ENCODE data around the gene B3GALT2.
"Not testable (repeated sequence)": the region's sequence is repeated elsewhere in the genome, so short reads cannot be mapped to it uniquely, and the experiment has no call there.

B3GALT2 gene, protein sequence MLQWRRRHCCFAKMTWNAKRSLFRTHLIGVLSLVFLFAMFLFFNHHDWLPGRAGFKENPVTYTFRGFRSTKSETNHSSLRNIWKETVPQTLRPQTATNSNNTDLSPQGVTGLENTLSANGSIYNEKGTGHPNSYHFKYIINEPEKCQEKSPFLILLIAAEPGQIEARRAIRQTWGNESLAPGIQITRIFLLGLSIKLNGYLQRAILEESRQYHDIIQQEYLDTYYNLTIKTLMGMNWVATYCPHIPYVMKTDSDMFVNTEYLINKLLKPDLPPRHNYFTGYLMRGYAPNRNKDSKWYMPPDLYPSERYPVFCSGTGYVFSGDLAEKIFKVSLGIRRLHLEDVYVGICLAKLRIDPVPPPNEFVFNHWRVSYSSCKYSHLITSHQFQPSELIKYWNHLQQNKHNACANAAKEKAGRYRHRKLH

DNA sequence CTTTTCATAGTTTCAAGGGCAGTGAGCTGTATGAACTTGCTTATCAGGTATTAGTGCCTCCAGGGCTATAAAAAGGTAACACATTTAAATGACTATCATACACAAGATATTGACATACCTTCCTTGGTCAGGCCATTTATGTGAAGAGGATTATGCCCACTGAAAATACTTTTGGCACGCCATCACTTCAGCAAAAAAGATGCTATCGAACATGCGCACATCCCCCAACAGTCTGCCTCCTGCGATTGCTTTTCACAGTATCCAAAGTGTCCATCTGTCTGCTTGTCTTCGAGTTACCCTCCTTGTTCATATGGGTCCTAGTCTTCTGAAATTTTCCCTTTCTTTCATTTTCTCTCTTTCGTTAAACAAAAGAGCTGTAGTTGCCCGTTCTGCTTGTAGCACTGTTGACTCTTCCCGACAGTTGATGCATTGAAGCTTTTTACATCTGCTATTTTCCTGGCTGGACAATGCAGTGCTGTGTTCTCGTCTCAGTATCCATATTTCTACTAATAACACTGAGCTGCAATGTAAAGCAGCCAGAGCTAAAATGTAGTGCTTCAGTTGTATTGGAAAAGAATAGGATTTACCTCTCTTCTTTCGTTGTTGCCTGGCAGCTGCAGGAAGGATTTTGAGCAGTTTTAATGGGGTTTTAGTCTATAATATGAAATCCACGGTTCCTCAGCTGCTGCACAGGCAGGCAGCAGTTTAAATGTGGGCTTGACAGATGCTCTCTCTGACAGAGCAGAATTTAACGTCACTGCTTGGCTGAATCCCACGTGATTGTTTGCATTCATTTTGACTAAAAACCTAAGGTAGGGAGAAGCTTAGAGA is at the start of gene B3GALT2:
Gene B3GALT2 (minus strand): TSS at position 713 of the 831 bp plus-strand sequence. CDS start 5,051 bp downstream, outside the sequence.
- DNase-seq: no peak

DNA sequence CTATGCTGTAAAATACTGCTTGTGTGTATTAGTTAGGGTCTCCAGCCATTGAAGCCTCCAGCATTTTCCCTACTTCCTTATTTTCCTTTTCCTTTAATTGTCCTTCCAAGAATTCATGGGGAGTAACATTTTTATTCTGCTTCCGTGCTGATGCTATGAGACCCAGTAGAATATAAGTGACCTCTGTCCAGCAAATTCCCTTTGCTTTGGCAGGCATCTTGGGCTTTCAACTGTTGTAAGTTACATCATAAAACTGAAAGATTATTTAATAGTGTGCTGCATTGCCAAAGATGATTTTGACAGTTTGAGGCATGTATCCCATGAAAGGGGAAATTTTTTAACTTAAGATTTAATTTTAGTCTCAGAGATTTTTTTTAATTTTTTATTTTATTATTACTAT is 48.1 kb upstream of the B3GALT2 start:
- DNase-seq: no peak

DNA sequence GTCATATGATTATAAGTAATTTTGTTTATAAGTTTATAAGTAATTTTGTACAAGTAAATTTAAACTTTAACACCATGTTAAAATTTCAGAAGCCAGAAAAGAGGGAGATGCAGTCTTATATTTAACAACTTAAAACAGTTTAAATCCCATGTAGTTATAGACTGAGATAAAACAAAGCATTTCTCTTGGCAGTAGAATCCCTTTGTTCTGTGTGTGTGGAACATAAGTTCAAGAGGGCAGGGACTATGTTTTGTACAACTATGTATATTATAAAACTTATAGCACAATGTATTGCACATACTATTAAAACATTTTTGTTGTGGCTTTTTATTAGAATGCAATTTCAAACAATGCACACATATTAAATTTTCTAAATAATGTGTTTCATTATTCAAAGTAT is 44.7 kb upstream of the B3GALT2 start:
- not testable (repeated sequence) for DNase-seq

DNA sequence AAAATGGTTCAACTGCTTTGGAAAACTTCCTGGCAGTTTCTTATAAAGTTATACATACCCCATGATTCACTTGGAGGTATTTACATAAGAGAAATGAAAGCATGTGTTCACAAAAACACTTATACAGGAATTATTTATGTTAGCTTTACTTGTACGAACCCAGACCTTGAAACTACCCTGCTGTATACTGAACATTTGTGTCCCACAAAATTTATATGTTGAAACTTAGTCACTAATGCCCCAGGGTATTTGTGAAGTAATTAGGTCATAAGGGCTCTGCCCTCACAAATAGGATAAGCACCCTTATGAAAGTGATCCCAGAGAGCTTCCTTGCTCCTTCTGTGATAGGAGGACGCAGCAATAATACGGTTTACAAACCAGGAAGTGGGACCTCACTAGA is 42.7 kb upstream of the B3GALT2 start:
- no peak for DNase-seq

DNA sequence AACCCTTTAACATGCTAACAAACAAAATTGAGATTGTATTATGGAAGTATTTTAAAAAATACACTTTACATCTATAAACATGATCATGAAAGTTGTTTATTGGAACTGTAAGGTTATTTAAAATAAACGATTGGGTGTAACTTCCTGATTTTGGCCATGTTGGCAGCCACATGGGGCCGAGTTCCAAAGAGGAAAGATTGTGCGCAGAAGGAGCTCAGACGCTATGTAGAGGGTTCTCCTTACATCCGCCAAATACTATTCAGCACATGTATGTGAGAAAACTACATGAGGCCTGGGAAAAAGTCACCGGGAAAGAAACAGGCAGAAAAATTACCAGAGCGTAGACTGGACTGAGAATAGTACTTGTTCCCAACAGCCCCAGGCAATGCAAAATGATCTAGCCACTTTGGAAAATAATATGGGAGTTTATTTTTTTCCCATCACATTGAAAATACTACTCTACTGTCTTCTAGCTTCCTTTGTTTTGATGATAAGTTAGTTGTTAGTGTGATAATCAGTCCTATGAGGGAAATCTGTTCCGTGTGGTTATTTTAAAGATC is 35.7 kb upstream of the B3GALT2 start:
- no peak for DNase-seq

DNA sequence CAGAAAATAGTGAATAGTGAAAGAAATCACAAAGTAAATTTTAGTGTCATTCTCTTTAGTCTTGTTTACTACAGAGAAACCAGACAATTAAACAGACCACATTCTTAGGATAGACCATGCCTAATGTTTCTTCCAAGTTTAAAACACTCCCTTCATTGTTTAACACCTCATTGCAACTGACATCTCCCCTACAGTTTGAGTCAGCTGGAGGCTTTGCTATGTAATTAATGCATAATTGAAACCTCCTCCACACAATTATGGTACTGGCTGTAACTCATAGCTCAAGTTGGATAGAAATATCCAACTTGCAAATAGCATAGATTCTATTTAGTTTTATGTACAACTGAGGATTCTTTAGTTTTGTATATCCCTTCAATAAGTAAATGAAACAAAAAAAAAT is 35.2 kb upstream of the B3GALT2 start:
- no peak for DNase-seq

DNA sequence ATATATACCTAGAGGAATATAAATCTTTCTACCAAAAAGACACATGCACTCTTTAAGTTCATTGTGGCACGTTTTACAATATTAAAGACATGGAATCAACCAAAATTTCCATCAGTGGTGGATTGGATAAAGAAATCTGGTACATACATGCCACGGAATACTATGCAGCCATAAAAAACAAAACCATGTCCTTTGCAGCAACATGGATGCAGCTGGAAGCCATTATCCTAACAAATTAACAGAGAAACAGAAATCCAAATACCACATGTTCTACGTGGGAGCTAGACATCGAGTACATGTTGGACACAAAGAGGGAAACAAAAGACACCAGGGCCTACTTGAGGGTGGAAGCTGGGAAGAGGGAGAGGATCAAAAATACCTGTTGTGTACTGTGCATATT is 33.0 kb upstream of the B3GALT2 start:
- DNase-seq: no peak

DNA sequence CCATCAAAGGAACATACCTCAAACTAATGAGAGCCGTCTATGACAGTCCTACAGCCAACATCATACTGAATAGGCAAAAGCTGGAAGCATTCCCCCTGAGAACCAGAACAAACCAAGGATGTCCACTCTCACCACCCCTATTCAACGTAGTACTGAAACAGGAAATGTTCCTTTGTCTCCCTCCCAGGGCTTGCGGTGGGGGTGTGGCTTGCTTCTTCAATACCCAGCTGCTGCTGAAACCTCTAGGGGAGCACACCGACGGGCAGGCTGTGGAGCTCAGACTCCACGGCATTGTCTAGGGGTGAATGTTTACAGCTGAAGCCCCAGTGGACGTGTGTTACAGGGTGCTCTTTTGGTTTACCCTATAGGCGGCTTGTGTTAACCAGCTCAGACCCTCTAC is 30.5 kb upstream of the B3GALT2 start:
- no peak for DNase-seq

DNA sequence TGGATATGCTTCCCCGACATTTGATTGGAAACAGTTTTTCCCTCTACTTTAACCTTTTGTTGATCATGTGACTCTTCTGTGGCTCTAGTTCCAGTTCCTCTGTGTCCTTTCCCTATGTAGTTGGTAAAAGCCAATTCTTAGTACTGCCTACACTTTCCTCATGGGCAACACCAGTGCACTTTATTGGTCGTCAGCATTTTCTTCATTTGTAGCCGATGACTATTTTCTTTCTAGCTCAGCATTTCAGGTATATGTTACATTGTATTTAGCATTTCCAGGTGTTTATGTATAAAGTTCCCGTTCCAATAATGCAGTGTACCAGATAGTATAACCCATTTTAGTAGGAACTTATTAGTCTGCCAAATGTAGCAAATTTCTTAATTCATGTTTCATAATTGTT is 27.6 kb upstream of the B3GALT2 start:
- no peak for DNase-seq

DNA sequence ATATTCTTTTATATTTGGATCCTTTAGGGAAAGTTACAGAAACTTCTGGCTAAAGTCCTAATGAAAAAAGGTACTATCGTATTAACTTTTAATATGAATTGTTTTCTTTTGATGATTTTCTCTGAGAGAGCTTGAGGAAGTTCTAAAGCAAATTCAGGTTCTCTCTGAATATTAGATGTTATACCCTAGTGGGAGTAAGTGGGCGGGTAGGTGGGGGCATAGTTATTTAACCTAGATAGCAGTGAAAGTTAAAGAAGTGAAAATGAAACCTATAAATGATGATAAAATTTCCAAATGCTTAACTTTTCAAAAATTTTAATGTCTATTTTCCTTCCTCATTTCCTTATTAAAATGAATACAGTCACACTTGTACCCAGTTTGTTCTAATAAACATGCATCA is 26.2 kb upstream of the B3GALT2 start:
- DNase-seq: no peak

DNA sequence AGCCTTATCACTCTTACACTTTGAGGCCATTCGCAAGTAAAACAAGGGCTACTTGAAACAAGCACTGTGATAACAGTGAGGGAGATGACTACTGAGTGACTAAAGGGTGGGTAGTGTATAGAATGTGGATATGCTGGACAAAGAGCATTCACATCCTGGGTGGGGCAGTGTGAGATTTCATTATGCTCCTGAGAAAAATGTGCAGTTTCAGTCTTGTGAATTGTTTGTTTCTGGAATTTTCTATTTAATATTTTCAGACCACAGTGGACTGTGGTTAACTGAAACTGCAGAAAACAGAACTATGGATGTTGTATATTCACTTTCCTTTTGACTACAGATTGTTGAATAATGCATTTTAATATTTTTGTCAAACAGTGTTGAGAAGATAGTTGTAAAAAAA is 25.1 kb upstream of the B3GALT2 start:
- DNase-seq: no peak

DNA sequence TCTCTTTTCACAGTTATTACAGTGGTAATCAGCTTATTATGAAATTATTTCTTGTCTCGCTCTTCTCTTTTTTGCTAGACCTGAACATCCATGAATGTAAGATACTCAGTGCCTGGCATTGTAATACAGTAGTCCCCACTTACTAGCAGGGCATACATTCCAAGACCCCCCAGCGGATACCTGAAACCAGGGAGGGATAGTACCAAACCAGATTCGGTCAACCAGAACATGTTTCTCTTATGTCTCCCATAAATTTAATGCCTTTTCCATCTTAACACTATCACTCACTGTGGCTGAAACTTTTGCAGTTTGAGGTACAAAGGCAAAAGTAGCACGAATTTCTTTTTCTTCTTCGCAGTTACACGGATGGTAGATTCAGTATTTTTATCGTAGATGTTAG is 24.6 kb upstream of the B3GALT2 start:
- no peak for DNase-seq

DNA sequence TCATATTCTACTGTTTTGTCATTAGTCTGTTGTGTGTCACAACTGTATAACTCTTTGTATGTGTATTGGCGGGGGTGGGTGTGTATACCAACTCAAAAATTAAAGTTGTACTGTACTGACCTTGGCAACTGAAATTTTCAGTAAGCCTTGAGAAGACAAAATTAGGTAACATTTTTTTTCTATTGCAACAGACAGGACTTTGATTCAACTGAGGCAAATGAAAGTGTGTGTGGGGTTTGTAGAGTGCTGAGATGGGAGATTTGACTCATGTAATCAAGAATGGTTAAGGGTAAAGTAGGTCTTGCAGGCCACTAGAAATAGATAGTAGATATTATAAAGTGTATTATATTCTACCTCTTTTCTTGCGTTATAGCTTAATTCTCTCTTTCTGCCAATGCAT is 14.6 kb upstream of the B3GALT2 start:
- DNase-seq: no peak

DNA sequence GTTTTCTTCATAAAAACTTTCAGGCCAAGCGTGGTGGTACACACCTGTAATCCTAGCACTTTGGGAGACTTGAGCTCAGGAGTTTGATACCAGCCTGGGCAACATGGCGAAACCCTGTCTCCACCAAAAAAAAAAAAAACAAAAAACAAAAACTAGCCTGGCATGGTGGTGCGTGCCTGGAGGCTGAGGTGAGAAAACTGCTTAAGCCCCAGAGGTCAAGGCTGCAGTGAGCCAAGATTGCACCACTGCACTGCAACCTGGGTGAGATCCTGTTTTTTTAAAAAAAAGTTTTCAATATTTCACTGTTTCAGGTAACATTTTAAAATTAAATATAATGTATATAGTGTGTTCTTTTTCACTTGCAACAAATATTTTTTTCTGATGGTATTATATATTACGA is 13.5 kb upstream of the B3GALT2 start:
- no peak for DNase-seq

DNA sequence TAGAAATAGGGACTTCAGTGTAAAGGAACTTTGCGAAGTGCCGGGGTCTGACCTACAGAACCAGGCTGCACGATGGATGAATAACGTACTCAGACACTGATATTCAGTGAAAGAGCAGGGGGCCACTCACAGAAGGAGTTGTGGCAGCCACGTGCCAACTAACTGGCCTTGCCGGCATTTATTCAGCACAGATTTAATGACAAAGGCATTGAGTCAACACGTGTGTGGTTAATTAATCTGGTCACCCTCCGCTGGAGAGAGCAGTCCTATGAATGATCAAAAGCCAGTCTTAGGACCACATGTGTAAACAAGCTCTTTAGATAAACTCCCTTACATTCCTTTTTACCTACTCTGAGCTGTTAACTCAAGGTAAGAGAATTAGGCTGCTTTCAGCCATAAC is 6.2 kb upstream of the B3GALT2 start:
- no peak for DNase-seq

DNA sequence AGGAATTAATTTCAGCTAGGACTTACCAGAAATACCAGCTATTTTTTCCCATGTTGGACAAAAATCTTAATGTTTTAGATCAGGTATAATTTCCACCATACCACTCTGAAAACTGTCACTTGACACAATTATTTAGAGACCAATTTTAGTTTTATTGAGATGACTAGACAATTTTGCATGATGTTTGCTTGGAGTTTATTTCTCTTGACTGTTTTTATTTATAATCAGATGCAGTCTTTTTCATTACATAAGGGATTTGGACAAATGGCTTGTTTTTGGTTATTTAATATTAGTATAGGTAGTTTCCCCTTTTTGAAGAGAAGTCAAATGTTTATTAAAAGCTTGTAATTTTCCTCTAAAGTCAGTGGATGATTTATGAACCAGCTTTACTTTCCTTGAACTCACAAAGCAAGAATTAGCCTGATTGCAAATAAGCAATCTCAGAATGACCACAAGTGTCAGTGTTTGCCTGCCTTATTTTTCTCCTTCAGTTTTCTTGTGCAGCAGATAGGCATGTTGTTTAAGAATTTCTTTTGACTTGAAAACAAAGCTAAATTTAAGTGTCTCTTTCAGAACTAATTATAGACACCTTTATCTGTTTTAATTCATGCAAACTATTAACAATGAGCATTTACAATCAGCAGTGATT is 3.8 kb upstream of the B3GALT2 start:
- DNase-seq: no peak

DNA sequence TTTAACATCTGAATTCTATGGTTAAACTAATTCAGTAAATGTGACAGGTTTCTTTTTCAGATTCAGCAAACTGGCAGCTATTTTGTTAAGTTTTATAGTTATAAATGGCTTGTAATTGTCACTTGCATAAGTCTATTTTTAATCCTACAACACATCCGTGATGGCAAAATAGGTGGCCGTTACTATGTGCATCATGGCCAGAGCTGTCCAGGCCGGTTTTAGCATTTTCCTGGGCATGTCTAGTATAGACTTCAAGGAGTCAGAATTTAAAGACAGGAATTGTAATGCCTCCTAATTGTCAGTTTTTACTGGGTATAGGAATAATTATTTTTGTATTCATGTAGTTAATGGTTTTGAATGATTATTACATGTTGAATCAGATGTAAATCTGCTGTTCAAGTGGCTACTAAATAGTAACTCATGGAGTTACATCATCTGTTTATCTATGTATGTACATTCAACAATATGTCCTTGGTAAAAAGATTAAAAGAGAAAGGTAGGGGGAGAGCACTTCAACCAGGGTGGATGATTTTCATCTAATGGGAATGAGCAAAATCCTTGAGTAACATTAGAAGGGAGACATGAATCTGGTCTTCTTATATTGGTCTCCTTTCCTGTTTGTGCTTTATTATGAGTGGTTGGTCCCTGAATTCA is 3.2 kb upstream of the B3GALT2 start:
- no peak for DNase-seq

DNA sequence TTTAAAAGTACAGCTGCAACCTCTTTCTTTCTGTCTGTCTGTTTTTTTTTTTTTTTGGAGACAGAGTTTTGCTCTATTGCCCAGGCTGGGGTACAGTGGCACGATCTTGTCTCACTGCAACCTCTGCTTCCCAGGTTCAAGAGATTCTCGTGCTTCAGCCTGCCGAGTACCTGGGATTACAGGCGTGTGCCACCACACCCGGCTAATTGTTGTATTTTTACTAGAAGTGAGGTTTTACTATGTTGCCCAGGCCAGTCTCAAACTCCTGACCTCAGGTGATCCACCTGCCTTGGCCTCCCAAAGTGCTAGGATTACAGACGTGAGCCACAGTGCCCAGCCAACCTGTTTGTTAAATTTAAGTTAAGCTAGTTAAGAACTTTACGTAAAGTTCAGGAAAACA is 2.5 kb upstream of the B3GALT2 start:
- DNase-seq: not testable (repeated sequence)

DNA sequence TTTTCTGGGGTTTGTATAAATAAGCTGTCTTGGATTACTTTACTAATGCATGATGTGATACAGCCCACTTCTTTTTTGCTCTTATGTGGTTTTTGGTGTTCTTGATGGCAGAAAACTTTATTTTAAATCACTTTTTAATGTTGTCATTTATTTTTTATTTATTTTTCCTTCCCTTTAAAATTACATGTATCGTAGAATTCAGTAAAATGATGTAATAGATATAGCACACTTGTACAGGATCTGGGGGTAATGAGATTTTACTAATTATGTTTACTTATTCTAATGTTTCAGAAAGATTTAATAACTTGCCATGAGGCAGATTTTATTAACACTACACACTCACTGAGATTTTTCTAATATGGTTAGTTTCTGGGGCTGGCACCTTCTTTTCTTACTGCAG is 701 bp upstream of the B3GALT2 start:
- no peak for DNase-seq

DNA sequence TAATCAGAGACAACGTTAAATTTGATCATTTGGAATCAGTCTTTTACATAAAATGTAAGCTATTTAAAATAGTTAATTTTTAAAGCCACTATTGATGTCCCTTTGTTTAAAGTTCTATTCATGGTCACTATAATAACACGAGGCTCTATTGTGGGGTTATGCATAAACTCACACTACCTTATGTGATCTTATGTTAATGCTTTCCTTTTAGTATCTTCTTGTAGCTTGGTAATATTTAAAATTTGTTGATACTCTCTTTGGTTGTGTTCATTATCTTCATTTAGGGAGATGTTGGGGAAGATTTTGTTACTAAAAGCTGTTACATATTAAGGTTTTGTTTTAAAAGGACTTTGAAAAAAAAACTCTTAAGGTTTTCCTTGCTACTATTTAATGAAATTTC is 1.2 kb downstream of the B3GALT2 start:
- no peak for DNase-seq

DNA sequence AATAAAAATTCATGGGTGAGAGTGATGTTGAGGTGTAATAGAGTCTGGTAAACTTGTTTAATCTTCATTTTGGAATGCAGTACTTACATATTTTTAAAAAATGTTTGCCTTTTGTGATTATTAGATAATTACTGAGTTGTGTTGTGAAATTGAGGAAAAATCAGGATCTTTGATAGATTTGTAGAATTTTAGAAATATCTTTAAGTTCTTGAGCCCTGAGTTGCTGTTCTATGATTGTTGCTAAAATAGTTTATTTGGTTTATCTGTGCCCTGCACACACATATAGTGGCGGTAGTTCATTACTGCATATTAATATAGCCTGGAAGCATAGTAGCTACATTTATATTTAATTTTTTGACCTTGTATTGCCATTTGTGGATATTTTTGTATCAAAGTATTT is 1.6 kb downstream of the B3GALT2 start:
- no peak for DNase-seq

DNA sequence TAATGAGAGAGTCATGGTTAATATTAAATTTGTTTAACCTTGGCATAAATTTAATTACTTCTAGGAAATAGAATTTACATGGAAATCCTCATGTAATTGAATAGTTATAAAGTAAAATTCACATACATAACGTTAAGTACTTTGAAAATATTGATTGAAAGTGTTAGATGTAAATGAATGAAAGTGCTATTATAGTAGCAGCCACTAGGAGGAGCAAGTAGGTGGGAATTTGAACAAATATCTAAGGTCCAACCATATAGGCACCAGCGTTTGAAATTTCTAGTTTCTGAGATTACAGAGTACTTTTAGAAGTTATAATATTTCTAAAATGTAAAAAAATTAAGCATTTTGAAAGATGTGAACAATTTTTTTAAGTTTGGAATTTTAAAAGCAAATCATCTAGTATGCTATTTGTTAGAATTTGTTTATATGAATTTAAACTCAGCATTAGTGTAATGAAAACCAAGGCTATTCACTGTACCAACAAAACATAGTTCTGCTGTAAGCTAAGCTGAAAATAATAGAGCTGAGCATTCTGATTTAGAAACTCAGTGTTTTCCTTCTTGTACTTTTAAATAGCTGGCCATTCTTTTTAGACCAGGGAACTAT is 3.3 kb downstream of the B3GALT2 start:
- DNase-seq: peak in 1 of 2 donors; percentile 55

Data from bone marrow (tissue), 2 donors.